ENCODE measurements around the gene ARL6IP5. TPM values are rescaled to one million over a fixed set of nuclear protein-coding genes. Genes with fewer than 3 reads are reported as not detected.
A peak's percentile ranks its signal among the peaks of the same experiment; 100 is the strongest.

ARL6IP5 gene
- total RNA-seq, 1 experiment from 2014 or later: 55.7 TPM

DNA sequence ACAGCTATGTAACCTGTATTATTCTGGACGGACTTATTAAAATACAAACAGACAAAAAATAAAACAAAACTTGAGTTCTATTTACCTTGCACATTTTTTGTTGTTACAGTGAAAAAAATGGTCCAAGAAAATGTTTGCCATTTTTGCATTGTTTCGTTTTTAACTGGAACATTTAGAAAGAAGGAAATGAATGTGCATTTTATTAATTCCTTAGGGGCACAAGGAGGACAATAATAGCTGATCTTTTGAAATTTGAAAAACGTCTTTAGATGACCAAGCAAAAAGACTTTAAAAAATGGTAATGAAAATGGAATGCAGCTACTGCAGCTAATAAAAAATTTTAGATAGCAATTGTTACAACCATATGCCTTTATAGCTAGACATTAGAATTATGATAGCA, 20.6 kb downstream of the ARL6IP5 start:
- in situ Hi-C loops (cut with HindIII; ENCODE audit: low pct_unique_long_range_greater_than_20kb, low sequenced_read_pairs): no loop called here
- no peak for DNase-seq (ENCODE audit: low read depth, low spot score)

DNA sequence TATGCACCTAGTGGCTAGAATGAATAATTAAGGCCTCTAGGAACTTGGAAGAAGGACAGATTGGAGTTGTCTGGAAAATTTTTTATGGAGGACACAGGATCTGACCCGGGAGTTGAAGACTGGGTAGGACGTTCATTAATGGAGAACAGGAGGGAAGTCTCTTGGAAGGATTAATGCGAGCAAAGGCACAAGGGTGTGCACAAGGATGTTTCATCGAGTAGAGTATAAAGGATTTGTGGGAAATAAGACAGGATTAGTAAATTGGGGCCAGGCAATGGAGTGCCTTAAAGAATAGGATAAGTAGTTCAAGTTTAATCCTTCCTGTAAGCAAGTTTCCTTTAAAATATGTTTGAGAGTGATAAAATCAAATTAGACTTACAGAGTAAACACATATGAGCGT, 23.1 kb downstream of the ARL6IP5 start:
- no peak for DNase-seq (ENCODE audit: low read depth, low spot score)
- in situ Hi-C loops (cut with HindIII; ENCODE audit: low pct_unique_long_range_greater_than_20kb, low sequenced_read_pairs): no loop called here

DNA sequence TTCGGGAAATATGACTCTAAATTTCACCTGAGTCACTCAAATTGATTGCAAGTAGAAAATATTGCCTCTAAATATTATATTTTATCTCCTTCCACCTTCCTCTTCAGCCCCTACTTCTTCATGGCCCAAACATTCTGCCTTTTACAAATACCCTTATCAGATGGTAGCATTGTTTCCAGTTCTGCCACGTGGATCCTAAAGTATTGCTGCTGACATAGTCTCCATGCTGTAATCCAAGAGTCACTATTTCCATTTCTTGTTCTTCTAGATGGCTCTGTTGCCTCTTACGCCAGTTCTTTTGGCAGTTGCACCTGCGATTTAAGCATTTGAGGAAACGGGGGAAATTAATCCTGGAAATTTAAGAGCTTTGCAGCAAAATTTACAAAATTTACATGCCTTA, 24.1 kb downstream of the ARL6IP5 start:
- no peak for DNase-seq (ENCODE audit: low read depth, low spot score)
- in situ Hi-C loops (cut with HindIII; ENCODE audit: low pct_unique_long_range_greater_than_20kb, low sequenced_read_pairs): no loop called here

DNA sequence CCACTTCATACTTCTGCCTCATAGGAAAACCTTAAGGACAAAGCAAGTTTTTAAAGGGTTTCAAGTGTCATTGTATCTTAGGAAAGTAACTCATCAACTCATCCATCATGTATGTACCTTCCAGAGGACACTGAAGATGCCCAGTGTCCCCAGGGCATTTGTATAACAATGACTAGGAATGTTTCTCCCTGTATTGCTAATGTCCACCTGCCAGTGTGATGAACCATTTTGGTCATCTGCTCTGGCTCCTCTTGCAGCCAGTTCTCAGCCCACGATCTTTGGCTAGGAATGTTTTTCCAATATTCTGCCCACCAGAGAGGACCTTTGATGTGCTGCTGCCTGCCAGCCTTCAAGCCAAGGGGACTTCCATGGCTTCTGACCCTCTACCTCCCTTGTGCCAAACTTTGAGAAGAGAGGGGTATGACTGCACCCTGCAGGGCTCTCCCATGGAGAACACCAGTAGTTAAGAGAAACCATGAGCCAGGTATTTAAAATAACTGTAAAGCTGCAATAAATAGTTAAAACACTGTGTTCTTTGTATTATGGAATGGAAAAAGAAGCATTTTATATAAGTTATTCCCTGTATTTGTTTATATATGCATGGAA, 26.3 kb downstream of the ARL6IP5 start:
- in situ Hi-C loops (cut with HindIII; ENCODE audit: low pct_unique_long_range_greater_than_20kb, low sequenced_read_pairs): no loop called here
- DNase-seq (ENCODE audit: low read depth, low spot score): no peak

DNA sequence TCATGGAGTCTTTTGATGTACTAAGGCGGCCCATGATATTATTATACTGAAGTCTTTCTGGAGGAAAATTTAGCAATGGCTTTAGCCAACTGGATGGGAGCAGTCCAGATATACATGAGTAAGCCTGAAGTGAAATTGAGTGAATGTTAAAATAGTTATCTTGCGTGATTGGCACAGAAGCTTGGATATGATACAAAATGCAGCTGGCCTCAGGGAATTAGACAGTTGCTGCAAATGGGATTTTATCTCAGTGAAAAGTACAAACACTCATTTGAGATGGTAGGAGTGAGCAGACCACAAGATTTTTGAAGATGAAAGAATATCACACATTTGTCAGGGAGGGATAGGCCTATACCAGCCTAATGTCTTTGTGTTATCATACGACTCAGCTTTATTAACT, 28.8 kb downstream of the ARL6IP5 start:
- in situ Hi-C loops (cut with HindIII; ENCODE audit: low pct_unique_long_range_greater_than_20kb, low sequenced_read_pairs): no loop called here
- no peak for DNase-seq (ENCODE audit: low read depth, low spot score)

DNA sequence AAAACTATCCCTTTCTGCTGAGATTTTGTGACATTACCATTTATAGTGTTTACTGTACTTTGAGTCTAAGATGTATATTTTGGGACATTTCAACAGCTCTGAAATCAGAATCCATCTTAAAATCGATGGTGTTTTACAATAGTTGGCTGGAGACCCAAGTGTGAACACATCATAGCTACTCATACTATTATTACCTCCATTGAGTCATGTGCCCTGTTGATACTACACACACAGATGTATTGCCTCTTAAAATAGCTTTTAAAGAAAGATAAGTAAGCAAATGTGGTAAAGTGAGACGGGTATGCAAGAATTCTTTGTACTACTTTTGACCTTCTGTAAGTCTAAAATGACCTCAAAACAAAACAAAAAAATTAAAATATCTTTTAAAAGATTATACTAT, 31.0 kb downstream of the ARL6IP5 start:
- no peak for DNase-seq (ENCODE audit: low read depth, low spot score)
- in situ Hi-C loops (cut with HindIII; ENCODE audit: low pct_unique_long_range_greater_than_20kb, low sequenced_read_pairs): no loop called here

DNA sequence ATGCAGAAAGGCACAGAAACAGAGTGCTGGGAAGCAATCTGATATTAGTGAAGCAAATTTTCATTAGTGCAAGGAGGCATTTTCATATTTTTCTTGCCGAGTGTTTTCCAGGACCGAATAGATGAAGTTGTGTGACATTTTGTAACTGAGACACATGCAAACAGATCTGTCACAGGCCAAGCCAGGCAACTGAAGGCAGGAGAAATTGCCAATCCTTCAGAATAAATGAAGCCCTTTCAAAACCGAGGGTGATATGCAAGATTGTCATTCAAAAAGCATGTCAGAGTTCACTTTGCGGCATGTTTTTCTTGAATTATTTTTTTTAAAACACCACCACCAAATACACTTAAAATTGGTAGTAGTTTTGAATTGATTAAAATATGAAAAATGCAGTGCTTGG, 31.4 kb downstream of the ARL6IP5 start:
- in situ Hi-C loops (cut with HindIII; ENCODE audit: low pct_unique_long_range_greater_than_20kb, low sequenced_read_pairs): no loop called here
- no peak for DNase-seq (ENCODE audit: low read depth, low spot score)

DNA sequence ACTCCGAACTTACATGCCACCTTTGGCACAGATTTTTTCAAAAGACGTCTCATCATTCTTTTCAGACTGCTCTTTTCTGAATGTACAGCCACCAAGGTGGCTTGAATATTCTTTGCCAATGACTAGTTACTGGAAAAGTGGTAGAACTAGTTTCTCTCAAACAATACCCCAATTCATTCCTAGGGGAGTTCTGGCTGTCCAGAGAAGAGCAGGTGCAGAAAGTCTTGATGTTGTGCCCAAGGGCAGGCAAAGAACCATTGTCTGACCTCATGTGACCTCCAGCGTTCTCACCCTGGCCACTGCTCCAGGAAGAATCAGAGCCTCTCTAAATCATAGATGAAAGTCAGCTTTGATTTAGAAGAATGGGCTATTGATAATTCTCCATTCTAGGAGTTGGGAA, 32.2 kb downstream of the ARL6IP5 start:
- peak; percentile 90 for DNase-seq (ENCODE audit: low read depth, low spot score)
- in situ Hi-C loops (cut with HindIII; ENCODE audit: low pct_unique_long_range_greater_than_20kb, low sequenced_read_pairs): no loop called here

DNA sequence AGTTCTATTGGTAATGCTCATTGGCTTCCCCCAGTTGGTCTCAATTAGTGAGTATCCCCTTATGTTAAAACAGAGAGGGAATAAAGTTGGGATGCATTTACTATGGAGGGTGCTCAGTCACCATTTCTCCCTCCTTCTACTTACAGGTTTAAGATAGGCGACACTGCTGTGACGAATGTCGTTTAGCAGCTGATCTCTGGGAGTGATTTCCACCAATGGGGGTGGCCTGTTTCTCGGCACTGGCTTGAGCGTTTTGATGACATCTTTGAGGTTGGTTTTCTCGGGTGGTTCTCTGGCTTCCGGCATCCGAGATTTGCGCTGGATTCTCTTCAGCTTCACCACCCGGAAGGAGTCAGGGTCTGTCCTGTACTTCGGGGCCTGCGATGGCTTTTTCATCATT, 33.8 kb downstream of the ARL6IP5 start:
- in situ Hi-C loops (cut with HindIII; ENCODE audit: low pct_unique_long_range_greater_than_20kb, low sequenced_read_pairs): no loop called here
- DNase-seq (ENCODE audit: low read depth, low spot score): no peak

DNA sequence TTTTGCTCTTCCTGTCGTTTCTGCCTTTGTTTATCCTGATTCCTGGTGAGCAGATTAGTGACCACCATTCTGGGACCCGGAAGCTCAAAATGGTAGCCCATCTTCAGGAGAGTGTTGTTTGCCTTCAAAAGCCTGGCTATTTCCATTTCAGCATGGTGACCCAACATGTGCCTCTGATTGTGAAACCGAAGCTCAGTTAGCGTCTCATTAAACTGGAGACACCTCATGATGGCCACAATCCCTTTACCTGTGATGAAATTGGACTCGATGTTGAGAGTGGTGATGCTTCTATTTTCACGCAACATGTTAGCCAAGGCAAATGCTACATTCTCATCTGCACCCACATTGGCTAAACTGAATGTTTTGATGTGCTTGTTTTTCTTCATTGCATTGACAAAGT, 34.4 kb downstream of the ARL6IP5 start:
- DNase-seq (ENCODE audit: low read depth, low spot score): no peak
- in situ Hi-C loops (cut with HindIII; ENCODE audit: low pct_unique_long_range_greater_than_20kb, low sequenced_read_pairs): no loop called here

DNA sequence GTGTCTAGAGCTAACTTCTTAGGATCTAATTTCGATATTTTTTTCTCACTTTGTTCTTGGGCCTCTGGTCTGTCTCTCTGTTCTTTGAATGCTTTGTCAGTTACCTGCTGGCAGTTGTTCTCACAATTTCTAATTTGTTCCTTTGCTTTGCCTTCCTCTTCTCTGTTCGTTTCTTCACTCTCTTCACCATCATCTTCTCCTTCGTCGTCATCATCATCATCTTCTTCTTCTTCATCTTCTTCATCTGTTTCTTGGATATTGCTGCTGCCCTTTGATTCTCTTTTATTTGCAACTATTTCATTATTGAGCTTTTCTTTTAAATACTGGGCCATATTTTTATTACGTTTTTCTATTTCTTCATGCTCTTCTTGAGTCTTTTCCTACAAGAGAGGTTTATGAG, 34.9 kb downstream of the ARL6IP5 start:
- in situ Hi-C loops (cut with HindIII; ENCODE audit: low pct_unique_long_range_greater_than_20kb, low sequenced_read_pairs): no loop called here
- DNase-seq (ENCODE audit: low read depth, low spot score): no peak

DNA sequence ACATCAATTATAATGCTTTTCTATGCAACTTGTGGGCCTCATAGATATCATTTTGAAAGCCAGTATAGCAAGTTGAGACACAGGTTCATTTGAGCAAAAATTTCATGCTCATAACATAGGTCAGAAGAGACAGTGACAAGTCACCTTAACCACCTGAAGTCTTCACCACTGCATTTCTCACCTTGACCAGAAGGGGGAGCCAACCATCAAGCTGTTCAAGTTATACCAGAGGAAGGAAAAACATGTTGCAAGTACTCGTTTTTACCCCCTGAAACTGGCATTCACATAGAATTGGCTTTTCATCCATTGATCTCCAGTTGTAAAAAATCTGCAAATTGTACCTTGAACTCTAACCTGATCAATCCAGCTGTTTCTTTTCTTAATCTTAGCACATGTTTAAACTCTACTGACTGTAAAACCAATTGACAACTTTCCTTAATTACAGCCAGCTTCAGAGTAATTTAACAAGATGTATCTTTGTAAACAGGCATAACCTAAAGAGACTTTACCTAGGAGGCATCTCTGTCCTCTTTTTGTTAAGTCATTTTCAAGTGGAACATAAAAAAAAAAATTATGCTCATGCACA, 36.2 kb downstream of the ARL6IP5 start:
- peak; percentile 87 for DNase-seq (ENCODE audit: low read depth, low spot score)
- in situ Hi-C loops (cut with HindIII; ENCODE audit: low pct_unique_long_range_greater_than_20kb, low sequenced_read_pairs): no loop called here

DNA sequence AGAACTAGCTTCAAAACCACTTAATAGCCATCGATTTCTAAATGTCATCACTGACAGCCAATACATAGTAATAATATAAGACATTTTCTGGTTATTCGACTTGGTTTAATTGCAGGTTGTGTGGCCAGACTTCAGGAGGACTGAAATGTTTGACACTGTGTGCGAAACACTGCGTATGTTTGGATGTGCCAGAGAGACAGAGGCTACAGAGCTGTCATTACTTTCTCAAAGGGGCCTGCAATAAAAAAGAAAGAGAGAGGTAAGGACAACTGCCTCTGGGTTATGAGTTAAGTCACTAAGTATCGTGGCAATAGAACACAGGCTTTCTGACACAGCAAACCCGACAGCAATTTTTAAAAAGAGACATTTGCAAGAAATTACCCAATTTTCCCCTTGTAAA, 36.8 kb downstream of the ARL6IP5 start:
- in situ Hi-C loops (cut with HindIII; ENCODE audit: low pct_unique_long_range_greater_than_20kb, low sequenced_read_pairs): no loop called here
- no peak for DNase-seq (ENCODE audit: low read depth, low spot score)

DNA sequence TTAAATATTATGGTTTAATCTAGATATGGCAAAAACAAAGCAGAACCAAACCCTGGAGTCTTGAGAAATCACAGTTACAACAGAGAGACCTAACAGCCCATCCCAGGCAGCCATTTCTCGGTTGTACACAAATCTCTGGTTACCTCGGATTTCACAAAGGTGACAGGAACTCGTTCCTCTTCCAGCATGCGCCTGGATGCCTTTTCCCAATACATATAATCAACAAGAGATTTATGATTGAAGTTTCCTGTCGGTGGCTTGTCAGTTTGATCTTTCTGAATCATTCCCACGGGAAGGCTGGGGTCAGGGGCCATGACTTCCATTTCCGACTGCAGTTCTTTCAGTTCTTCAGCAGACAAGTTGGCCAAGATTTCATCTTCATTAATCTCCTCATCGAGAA, 37.2 kb downstream of the ARL6IP5 start:
- in situ Hi-C loops (cut with HindIII; ENCODE audit: low pct_unique_long_range_greater_than_20kb, low sequenced_read_pairs): no loop called here
- no peak for DNase-seq (ENCODE audit: low read depth, low spot score)

DNA sequence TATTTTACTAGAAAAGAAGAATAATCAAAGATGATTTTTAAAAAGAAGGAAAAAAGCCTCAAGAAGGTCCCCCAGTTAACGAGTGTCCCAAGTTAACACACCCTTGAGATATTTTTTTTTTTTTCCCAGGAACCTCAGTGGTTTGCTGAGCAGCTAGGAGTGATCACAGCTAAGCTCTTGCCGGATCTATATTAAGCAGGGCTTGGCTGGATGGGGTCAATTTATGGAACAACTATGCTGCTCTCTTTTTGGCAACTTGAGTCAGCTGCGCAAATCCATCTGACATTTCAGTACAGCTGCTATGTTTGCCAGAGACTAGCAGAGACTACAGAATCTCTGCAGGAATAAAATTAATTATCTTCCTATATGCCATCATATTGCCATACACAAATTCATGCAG, 37.7 kb downstream of the ARL6IP5 start, which contains the start of gene LMOD3:
Gene LMOD3 (minus strand): TSS at position 193 of the 400 bp plus-strand sequence. CDS start 209 bp downstream, outside the sequence.
- in situ Hi-C loops (cut with HindIII; ENCODE audit: low pct_unique_long_range_greater_than_20kb, low sequenced_read_pairs): no loop called here
- no peak for DNase-seq (ENCODE audit: low read depth, low spot score)

DNA sequence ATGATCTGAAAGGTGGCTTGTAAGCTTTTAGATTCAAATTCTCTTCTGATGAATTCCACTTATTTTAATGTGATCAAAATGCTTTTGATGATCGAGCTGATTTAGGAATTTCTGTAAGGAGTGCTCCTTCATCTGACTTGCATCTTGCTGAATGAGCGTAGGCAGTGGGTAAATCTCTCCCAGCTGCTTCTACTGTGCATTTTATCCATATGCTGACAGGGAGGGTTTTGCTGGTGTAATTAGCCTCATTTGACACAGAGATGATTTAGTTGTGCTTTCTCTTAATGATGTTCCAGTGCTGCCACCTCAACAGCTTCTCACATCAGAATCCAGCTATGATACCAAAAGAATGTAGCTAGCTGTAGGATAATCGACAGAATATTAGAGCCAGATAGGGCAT, 41.5 kb downstream of the ARL6IP5 start:
- in situ Hi-C loops (cut with HindIII; ENCODE audit: low pct_unique_long_range_greater_than_20kb, low sequenced_read_pairs): no loop called here
- no peak for DNase-seq (ENCODE audit: low read depth, low spot score)

DNA sequence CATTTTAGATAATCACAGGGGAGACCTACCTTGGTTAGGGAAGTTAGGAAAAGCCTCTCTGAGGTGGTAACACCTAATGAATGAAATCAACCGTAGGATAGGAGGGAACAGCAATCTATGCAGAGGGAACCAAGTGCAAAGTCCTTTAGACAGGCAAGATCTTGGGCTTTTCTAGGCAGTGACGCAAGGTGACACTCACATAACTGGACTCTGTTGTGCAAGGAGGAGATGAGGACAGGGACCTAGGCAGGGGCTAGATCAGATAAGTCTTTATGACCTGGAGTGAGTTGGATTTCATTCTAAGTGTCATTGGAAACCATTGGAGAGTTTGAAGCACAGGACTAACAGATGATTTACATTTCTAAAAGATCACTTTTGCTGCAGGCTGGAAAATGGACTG, 42.3 kb downstream of the ARL6IP5 start:
- in situ Hi-C loops (cut with HindIII; ENCODE audit: low pct_unique_long_range_greater_than_20kb, low sequenced_read_pairs): no loop called here
- no peak for DNase-seq (ENCODE audit: low read depth, low spot score)

DNA sequence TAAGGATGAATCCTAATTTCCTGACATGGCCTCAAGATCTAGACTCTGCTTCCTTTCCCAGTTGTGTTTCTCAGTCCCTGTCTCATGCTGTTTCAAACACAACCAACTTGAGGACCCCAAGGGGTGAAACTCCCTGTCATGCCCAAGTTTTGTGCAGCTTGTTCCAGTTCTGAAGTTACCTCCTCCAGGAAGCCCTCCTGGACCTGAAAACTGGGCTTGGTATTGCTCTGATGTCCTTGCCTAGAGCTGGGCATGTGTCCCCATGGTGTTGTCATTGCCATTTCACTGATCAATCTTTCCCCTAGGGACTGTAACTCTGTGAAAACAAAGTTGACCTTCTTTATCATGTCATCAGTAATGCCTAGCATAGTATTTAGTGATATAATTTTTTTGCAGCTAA, 43.8 kb downstream of the ARL6IP5 start:
- DNase-seq (ENCODE audit: low read depth, low spot score): no peak
- in situ Hi-C loops (cut with HindIII; ENCODE audit: low pct_unique_long_range_greater_than_20kb, low sequenced_read_pairs): no loop called here

DNA sequence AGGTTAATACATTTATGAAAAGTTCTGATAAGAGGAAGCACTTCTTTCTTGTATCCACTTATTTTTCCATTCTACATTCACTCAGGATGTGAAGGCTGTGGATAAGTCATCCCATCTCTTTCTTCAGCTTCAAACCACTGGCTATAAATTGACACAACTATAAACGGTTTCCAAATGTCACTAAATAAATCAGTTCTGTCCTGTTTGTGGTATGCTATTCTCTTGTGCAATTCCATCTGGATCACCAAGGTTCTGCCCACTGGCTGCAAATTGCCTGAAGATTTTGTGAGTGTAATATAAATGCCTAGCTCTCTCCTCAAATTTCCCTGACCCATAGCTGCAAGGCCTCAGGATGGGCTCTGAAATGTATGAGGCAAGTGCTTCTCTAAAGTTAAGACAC, 44.8 kb downstream of the ARL6IP5 start:
- DNase-seq (ENCODE audit: low read depth, low spot score): no peak
- in situ Hi-C loops (cut with HindIII; ENCODE audit: low pct_unique_long_range_greater_than_20kb, low sequenced_read_pairs): no loop called here

DNA sequence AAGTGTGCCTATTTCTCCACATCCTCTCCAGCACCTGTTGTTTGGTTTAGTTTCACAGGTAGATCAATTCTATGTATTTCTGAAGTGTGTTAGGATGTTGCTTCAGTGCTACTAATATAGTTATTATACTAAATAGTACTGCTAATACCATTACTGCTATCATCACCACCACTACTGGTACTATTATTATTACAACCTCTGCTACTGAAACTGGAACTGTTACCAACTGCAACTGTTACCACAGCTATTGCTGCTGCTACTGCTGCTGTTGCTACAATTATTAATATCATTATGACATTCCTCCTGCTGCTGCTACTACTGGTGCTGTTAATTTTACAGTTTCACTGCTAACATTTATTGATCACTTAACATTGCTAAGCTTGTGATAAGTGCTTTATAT, 46.0 kb downstream of the ARL6IP5 start:
- in situ Hi-C loops (cut with HindIII; ENCODE audit: low pct_unique_long_range_greater_than_20kb, low sequenced_read_pairs): no loop called here
- no peak for DNase-seq (ENCODE audit: low read depth, low spot score)
